Limb (tissue), 2 donors: Measurements from ENCODE around the gene SNX25.
"Not testable (repeated sequence)": the region's sequence is repeated elsewhere in the genome, so short reads cannot be mapped to it uniquely, and the experiment has no call there.

ENCODE experiments used
- DNase-seq, 2 donors: peaks; one replicate each; pipeline ENCODE4 v3.0.0-alpha.2; 2016; ENCODE audit errors: extremely low spot score in 2 of 2

SNX25 gene

DNA sequence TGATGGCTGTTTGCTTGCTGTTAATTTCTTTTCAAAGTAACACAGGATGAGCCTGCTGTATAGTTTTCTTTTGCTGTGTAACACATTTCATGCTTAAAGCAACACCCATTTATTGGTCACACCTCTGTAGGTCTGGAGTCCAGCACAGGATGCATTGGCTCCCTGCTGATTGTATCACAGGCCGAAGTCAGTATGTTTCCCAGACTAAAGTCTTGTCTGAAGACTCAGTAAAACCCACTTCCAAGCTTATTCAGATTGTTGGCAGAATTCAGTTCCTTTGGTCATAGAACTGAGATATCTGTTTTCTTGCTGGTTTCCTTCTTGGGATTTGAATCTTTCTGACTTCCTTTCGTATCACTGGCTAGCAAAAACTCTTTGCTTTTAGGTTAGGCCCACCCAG, 132.0 kb downstream of the SNX25 start:
- no peak for DNase-seq

DNA sequence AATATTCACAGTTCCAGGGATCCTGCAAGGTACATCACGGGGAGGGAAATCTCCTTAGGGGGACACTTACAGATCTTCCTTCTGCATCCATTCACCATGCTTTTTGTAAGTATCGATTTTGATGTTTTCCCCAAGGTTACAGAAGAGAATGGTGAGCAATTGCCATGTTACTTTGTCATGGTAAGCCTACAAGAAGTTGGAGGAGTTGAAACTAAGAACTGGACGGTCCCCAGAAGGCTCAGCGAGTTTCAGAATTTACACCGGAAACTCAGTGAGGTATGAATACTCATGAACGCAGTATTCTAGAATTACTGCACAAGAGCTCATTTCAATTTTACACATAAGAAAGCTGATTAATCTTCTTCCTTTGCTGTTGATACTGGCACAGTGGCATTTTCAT, 132.4 kb downstream of the SNX25 start:
- no peak for DNase-seq

DNA sequence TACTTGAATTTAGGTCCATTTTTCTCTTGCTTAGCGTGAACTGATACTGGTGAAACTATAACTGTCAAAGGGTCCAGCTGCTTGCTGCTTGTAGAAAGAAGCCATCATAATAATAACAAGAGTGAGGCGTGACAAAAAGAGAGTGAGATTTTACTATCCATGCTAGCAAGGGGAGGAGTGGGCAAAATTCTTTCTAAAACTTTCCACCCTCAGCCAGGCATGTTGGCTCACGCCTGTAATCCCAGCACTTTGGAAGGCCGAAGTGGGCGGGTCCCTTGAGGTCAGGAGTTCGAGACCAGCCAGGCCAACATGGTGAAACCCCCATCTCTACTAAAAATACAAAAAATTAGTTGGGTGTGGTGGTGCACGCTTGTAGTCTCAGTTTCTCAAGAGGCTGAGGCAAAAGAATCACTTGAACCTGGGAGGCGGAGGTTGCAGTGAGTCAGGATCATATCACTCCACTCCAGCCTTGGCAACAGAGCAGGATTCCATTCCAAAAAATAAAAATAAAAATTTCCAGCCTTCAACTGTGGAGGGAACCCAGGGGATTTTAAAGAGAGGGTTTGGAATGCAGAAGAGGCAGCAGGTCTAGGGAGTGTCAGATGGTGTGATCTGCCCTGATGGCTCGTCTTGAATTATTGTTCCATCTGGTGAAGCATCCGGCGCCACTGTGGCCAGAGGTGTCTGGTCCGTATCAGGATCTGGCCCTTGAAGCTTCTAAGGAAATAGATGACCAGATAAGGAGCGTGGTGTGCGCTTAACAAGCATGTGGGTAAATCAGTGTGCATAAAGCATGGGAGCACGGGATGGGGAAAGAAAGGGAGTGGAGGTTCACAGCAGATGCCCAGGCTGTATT, 134.6 kb downstream of the SNX25 start:
- DNase-seq, result no peak

DNA sequence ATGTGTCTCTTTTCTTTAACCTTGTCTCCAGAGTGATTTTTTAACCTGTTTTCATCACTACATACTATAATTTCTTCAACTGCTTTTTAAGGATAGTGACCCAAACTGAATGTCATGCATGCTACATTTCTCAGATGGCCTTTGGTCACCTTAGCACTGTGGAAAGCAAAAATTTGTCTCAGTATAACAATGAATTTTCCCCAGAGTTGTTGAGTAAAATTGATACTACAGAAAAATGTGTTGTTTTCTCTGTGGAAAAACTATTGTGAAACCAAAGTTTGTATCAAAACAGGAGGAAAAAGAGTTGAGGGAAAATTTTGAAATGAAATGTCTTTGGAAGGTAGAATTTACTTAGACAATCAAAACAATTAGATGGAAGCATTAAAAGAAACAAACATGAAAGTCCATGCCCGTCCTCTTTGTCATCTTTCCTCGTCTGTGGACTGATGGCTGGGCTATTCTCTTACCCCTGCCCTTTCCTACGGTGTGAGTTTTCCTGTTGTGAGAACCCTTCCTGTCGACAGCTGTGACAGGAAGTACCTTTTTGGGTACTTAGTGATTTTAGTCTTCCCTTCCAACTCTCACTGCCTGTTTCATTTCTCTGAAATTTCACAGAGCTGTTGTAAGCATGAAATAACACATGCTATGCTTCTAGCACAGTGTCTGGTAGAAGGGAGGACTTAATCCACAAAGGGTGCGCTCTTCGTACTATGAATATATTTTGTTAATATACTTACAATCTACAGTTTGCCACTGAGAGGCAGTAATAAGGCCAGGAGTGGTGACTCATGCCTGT, 135.5 kb downstream of the SNX25 start:
- DNase-seq, result no peak

DNA sequence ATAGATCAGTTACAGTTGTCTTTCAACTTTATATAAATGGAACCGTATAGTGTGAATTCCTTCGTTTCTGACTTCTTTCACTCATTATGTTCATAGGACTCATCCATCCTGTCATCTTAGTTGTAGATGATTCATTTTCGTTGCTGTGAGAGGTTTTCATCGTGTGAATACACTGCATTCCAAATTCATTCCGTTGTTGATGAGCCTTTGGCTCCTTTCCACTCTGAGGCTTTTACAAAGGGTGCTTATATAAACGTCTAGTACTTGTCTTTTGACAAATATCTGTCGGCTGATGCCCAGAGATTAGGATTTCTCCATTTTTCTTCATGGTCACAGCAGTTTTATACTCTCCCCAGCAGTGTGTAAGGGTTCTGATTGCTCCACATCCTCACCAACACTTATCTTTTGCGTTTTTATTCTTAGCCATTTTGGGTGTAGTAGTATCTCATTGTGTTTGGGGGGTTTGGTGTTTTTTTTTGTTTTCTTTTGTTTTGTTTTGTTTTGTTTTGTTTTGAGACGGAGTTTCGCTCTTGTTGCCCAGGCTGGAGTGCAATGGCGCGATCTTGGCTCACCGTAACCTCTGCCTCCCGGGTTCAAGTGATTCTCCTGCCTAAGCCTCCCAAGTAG, 137.7 kb downstream of the SNX25 start:
- DNase-seq, result no peak

DNA sequence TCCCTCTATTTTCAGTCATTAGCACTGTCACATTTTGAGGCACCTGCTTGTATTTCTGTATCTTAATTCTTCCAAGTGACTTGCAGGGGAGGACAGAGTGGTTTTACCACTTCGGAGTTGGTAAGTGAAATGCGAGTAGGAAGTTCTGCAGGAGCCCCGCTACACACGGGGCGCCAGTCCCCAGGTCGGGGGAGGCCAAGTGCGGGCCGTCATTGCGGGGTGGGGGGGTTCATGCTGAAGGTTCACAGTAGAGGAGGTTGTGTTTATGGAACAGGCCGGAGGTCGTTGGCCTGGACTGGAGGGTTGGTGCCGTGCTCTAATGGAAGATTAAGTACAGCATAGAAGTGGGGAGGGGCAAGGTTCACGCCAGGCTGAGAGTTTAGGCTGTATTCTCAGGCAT, 142.3 kb downstream of the SNX25 start:
- DNase-seq, result no peak

DNA sequence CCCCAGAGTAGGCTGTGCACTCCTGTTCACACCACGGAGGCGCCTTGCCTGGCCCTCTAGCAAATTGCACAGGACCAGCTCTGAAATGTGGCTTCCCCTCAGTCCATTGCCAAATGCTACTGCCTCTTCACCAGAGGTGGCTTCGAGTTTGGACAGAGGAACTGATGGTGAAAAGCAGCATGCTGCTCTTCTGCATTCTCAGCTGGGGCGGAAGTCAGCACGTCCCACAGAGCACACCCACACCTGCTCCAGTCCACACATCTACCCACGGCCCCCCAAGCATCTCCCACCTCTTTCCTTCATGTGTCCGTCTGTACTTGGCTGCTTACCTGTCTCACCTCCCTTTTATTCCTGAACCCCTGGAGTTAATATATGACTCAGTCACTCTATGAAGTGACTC, 142.8 kb downstream of the SNX25 start:
- DNase-seq, result no peak

DNA sequence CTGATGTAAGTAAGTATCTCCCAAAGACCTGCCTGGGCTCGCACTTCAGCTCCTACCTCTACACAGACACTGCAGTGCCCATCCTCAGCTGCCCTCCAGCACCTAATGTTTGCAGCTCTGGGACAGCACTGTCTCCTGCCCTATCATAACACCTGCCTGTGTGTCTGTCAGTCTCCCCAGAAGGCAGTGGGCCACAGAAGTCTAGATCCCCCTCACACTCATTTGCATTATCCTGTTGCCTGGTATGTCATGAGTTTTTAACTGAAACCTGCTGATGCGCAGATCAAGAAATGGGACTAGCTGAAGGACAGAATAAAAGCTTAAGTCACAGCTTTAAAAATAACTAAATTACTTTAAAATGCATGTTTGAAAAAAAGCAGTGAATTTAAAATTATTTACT, 143.3 kb downstream of the SNX25 start:
- DNase-seq, result no peak

DNA sequence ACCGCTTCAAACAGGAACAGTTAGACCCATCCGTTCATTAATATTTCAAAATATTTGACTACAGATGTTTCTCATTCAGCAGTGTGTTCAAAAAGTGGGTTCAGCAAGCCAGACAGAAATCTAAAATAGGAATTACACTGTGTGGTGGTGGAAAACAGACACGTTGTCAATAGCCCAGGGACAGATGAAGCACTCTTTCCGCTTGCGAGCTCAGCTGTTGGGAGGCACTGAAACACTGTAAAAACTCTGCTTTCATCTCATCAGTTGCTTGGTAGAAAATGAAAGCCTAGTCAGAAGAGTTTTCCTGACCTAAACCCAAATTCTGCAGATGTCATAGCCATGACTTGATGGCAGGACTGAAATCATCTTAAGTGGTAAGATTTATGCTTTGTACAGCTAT, 147.8 kb downstream of the SNX25 start:
- DNase-seq, result peak in 1 of 2 donors; percentile 29

DNA sequence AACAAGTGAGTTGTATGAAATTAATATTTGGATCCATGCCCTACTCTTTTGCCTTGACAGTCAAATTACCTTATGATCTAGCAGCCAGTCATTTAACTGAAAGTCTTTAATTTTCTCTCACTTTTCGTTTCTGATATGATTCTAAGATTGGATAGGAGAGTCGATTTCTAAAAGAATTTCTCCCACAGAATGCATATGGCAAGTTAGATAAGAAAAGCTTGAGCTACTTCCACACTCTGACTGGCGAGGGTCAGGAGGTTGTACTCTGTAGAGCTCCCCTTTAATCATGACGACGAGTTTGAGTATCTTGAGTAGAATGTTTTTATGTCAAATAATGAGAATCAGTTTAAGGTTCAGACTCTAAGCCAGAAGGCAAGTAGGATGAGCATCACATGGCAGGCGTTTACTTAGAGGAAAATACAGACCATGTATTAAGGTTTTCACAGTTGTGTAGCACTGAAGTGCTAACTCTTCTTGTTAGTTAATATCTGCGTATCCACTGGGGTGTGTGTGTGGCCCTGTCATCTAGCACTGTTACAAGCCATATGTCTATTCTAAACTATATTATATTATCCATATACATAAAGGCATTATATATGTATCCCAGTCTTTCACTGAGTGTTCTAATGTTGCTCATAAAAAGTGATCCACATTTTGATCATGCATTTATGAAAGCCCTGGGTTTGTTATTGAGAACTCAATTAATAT, 148.5 kb downstream of the SNX25 start:
- DNase-seq, result no peak

DNA sequence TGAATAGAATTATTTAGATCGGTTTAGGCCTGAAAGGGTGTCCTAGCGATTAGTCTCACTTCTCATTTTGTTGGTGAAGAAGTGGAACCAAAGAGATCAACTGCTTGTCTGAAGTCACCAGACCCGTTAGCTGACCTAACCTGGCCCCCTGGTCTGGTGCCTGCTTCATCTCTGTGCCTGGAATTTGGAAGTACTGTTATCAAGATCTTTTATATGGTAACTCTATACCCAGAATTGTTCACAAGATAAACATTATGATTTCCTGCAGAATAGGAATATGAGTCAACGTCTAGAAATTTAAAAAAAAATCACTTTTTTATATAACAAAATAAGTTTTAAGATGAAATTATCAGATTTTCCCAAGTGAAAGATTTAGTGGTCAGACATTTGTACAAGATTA, 149.1 kb downstream of the SNX25 start:
- no peak for DNase-seq

DNA sequence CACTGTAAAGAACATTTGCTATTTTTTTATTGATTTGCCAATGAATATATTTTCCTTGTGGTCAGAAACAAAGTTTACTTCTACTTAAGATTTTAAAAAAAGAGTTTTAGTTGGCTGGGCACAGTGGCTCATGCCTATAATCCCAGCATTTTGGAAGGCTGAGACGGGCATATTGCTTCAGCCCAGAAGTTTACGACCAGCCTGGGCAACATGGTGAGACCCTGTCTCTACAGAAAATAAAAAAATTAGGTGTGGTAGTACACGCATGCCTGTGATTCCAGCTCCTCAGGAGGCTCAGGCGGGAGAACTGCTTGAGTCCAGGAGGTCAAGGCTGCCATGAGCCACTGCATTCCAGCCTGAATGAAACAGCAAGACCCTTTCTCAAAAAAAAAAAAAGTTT, 149.6 kb downstream of the SNX25 start:
- no peak for DNase-seq

DNA sequence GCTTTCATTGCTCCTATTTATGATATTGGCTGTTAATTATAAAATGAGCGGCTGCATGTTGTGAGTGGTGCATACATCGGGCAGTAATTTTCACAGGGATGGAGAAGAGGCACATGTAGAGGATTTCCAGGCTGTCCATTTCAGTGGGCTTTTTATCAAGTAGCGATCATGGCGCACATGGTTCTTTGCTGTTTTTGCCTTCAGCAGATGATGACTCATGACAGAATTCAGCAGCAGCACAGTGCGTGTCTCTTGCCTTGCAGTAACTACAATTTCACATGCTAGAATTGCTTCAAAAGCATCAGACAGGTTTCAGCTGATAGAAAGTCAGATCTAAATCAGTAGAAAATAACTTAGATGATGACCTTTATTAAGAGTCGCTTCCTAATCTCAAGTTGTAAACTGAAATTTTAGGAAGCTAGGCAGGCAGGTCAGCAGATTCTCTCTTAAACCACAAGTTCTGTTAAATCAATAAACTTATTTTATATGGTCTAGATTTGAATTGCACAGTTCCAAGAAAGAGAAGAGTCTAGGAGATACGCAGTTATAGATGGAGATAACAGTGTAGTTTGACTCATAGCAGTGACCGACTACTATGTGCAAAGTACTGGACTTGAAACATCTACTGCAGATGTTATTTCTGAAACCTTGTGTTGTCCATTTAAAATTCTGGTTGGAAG, 150.5 kb downstream of the SNX25 start:
- DNase-seq, result no peak

DNA sequence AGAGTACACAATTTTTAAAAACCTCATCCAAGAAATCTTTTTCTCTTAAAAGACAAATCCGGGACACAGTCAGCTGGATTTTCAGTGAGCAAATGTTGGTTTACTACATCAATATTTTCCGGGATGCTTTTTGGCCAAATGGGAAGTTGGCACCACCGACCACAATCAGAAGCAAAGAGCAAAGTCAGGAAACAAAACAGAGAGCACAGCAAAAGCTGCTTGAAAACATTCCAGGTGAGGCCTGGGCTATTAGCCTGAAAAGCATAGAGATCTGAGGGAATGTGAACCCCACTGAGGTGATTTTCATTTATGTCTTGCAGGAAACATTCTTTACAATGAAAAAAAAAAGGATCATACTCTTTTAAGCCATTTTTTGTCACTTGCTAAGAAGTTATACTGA, 152.5 kb downstream of the SNX25 start:
- no peak for DNase-seq

DNA sequence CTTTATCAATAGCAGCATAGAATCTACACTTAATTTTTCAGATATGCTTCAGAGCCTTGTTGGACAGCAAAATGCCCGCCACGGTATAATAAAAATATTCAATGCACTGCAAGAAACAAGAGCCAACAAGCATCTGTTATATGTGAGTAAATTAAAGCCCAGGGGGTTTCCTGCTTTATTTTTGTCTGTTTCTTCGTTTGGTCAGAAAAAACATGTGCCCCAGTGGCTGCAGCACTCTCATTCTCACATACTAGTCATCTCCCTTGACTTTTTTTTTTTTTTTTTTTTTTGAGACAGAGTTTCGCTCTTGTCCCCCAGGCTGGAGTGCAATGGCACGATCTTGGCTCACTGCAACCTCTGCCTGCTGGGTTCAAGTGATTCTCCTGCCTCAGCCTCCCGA, 153.2 kb downstream of the SNX25 start:
- DNase-seq, result not testable (repeated sequence)

DNA sequence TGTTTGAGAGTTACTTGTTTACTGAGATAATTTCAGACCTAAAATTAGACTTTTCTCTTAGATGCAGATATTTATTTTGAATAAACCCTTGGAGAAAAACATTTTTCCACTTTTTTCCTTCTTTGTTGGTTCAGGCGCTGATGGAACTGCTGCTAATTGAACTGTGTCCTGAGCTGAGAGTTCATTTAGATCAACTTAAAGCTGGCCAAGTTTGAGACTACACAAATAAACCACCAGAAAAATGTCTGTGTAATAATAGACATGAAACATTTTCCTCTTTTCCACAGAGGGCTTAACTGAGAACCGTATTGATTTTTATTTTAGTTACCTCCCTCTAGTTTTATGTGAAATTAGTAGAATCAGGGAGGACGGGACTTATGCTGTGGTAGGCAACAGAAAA, 153.9 kb downstream of the SNX25 start:
- DNase-seq, result no peak

DNA sequence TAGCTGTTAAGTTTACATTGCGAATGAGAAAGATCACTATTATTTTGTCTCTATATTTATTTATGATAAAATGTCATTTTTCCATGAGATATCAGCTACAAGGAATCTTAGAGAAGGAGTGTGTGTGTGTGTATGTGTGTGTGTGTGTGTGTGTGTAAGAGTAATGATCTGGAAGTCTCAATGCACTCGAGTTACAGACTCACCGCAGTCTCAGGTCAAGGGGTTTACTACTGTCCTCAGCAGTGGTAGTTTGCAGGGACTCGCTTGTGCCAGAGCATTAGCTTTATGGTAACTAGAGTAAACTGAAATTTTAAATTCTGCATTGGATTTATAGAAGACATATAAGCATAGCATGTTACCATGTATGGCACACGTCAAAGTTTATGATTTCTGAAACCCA, 155.5 kb downstream of the SNX25 start:
- DNase-seq, result no peak

DNA sequence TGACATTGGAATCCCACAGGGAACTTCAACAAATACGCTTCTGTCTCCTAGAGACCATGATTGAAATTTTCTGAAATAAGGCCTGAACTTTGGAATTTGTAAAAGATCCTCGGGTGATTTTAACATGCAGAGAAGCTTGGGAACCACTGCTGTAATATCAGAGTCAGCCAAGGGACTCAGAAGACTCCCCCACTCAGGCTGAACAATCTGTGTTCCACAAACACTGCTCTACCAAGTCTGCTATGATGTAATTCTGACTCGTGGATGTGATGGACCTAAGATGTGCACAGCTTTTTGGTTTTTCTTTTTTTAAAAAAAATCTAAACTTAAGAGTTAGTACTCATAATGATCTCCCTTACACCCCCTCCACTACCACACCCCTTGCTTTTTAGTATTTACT, 160.3 kb downstream of the SNX25 start:
- no peak for DNase-seq

DNA sequence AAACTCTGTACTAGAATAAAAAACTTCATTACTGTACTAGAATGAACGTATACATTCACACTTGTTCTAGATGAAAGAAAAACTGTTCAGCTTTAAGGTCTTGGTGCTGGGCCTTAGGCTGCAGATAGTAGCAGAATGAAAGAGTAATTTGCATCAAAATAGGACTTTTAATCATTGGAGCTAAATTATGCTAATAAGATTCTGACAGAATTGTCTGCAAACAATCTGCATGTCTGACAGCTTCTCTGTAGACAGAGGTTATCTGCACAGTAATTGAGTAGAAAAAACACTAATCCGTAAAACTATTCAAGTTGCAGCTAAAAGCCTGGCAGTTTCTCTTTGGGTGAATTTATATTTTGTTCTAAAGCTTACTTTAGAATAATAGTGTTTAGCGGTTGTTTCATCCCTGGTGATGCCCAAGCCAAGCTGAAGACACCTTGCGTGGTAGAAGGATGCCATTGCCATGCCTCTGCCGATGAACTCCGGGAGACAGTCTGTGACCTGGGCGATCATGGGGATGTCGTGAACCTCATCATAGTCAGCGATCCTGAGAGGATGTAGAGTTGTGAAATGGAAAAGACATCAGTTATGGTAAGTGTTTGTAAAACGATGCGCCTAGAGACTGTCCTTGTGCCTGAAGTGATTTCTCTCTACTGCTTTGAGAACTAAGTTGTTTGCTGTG, 161.0 kb downstream of the SNX25 start:
- no peak for DNase-seq

DNA sequence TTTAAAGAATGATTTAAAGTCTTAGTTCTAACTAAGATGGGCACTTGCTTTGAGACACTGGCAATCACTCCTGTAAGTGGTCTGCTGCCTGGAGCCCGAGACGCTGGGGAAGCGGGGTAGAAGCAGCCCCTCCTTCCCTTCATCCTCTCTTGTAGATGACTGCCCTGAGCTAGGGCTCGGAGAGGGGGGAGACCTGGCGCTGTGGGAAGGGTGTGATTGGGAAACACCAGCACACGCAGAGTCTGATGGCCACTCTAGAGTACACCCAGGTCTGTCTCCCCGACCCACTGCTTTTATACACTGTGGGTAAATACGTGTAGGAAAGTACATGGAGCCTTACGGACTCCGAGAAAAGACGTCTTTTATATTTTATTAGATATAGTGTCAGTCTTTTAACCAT, 162.3 kb downstream of the SNX25 start:
- DNase-seq, result no peak

DNA sequence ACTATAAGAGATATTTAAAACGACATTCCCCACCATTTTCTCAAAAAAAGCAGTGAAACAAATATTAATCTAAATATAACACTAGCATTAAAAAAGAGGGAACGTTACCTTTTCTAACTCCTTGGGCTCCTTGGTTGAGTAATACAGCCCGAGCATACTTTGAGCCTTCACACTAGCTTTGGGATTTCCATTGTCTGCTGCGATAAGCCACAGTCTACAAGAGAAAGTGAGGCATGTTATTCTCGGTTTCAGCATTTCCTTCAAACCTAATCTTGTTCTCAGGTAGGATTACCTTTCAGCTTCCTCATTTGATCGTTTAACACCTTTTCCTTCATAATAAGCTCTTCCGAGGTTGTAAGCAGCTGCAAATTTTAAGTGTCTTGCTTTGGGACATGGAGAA, 164.6 kb downstream of the SNX25 start:
- no peak for DNase-seq
